Activated T-cell treated with anti-CD3 and anti-CD28 coated beads, Interleukin-2, amount 50 U/mL, for 4 hours (primary cell): ENCODE results near the gene SCUBE1. TPM values are rescaled to one million over a fixed set of nuclear protein-coding genes. Genes with fewer than 3 reads are reported as not detected.
A peak's percentile ranks its signal among the peaks of the same experiment; 100 is the strongest.

Source experiments
- ATAC-seq, 2 donors: fragments of 200-7000 bp; cut with Tn5 transposase; one replicate each; pipeline ENCODE4 v1.10.0; 2021
- DNase-seq: peaks from one replicate; pipeline ENCODE4 v3.0.0-alpha.2; 2020
- H3K27me3 Mint-ChIP-seq: one replicate; pipeline ENCODE4 v1.8.0; 2021; ENCODE audit warnings: low read depth, mixed read lengths
- H3K36me3 Mint-ChIP-seq: one replicate; pipeline ENCODE4 v1.8.0; 2022; ENCODE audit warnings: mixed read lengths; ENCODE audit not compliant: insufficient read depth
- H3K4me1 Mint-ChIP-seq: one replicate; pipeline ENCODE4 v1.8.0; 2021; ENCODE audit warnings: low read depth, mixed read lengths
- H3K4me3 Mint-ChIP-seq: one replicate; pipeline ENCODE4 v1.8.0; 2021; ENCODE audit warnings: mild to moderate bottlenecking, moderate library complexity, mixed read lengths
- H3K9me3 Mint-ChIP-seq: one replicate; pipeline ENCODE4 v1.8.0; 2021; ENCODE audit warnings: mixed read lengths
- total RNA-seq, 3 donors: library from RNA; stranded (reverse); gene quantifications; one replicate each; pipeline ENCODE4 v1.2.1, GENCODE V29; 2021

The SCUBE1 gene
- total RNA-seq, 3 donors from 2014 or later: 0.08 TPM; not detected in 2

DNA sequence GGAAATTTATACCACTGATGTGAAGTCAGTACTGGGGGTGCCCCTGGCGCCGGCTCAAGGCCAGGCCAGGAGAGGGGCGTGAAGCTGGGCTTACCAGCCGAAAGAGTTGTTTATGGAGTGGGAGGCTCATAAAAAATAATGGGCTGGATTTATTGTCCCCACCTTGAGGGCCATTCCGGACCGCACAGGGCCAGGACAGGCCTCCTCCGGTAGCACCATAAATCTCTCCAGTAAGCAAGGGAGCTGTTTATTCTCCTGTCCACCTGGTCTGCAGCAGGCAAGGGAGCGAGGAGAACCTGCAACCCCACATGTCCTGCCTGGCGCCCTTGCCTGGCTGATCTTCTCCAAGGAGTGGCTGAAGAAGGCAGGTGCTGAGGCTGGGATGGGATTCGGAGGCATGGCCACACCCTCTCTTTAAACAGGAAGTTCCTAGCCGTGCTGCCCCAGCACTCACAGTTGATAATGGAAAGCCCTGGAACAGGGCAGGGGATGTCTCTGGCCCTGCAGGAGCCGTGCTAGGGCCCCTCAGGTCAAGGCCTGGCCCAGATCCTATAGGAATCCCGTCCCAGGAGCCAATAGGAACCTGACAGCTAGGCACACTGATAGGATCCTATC is 65.1 kb downstream of the SCUBE1 start:
- no peak for ATAC-seq
- peaks cover 4% of the 10 kb centered on the region for H3K27me3 Mint-ChIP-seq
- no peak overlapping the region for H3K4me3 Mint-ChIP-seq
- H3K36me3 Mint-ChIP-seq: no peaks in the 10 kb centered on the region
- no peaks in the 10 kb centered on the region for H3K4me1 Mint-ChIP-seq
- no peaks in the 10 kb centered on the region for H3K9me3 Mint-ChIP-seq
- DNase-seq: no peak

DNA sequence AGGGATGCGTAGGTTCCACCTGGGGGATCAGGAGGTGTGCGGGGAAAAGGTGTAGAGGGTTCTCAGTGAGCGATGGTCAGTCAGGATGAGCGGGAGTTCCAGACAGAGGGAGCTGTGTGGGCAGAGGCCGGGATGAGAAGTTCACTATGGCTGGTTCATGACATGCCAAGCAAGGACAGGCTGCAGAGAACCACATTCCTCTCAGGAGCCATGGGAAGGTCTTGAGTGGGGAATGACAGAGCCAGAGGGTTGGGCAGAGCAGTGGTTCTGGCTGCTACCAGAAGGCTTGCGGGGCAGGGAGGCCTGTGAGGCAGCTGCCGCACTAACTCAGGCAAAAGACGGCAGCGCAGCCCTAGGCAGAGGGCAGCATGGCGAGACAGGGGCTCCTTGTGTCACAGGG is 66.1 kb downstream of the SCUBE1 start:
- H3K4me3 Mint-ChIP-seq: no peak overlapping the region
- no peak for ATAC-seq
- peaks cover 4% of the 10 kb centered on the region for H3K27me3 Mint-ChIP-seq
- no peaks in the 10 kb centered on the region for H3K4me1 Mint-ChIP-seq
- no peaks in the 10 kb centered on the region for H3K9me3 Mint-ChIP-seq
- no peak for DNase-seq
- H3K36me3 Mint-ChIP-seq: no peaks in the 10 kb centered on the region

DNA sequence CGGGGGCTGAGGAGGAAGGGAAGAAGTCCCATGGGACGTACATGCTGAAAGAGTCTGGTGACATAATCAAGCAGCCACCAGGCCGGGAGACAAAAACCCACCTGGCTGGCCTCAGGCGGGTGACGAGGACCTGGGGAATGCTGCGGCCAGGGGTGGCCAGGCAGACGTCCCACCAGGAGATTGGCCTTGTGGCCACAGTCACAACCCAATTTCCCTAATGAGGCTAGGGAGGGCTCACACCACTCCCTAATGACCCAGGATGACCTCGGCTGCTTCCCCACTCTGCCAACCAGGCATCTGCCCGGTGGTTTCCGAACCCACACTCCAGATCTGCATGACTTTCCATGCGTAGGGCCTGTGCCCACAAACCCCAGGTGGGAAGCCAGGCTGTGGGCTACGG is 66.9 kb downstream of the SCUBE1 start:
- no peak for DNase-seq
- peaks cover 4% of the 10 kb centered on the region for H3K27me3 Mint-ChIP-seq
- no peak for ATAC-seq

DNA sequence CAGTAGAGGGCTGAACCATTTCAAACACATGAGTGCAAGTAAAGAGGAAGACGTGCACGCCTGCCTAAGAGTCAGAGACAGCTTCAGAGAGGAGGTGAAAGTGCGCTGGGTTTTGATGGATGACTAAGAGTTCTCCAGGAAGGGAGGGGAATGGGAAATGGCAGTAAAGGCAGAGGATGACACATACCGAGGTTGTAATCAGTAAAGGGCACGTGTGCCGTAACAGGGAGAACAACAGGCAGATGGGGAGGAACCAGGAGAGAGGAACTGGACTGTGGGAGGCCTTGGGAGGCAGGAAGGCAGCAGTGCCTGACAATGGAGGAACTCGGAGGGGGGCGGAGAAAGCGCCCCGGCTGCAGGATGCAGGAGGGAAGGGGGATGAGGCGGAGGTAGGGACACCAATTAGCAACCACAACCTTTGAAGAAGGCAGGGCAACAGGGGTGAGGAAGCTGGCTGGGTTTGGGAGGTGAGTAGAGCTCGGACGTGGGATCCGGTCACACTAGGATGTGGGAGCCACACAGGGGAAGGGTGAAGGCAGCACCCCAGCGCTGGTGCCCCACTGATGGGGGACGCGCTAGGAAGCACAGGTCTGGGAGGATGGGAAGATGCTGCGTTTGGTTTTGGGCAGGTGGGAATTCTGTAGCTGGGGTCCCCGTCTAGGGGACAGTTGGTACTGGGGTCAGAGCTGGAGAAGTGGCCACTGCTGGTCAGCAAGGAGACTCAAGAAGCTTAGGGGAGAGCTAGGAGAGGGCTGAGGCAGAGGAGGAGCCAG is 67.4 kb downstream of the SCUBE1 start:
- Mint-ChIP-seq H3K36me3 (no peaks in the 10 kb centered on the region), H3K27me3 (peaks cover 4% of the 10 kb centered on the region), H3K4me1 (no peaks in the 10 kb centered on the region), H3K4me3 (no peak overlapping the region), H3K9me3 (no peaks in the 10 kb centered on the region)
- DNase-seq (no peak), ATAC-seq (no peak)

More for the DNA sequence above, 66.9 kb downstream of the SCUBE1 start:
- H3K9me3 Mint-ChIP-seq: no peaks in the 10 kb centered on the region
- no peaks in the 10 kb centered on the region for H3K36me3 Mint-ChIP-seq
- H3K4me3 Mint-ChIP-seq: no peak overlapping the region
- H3K4me1 Mint-ChIP-seq: no peaks in the 10 kb centered on the region

DNA sequence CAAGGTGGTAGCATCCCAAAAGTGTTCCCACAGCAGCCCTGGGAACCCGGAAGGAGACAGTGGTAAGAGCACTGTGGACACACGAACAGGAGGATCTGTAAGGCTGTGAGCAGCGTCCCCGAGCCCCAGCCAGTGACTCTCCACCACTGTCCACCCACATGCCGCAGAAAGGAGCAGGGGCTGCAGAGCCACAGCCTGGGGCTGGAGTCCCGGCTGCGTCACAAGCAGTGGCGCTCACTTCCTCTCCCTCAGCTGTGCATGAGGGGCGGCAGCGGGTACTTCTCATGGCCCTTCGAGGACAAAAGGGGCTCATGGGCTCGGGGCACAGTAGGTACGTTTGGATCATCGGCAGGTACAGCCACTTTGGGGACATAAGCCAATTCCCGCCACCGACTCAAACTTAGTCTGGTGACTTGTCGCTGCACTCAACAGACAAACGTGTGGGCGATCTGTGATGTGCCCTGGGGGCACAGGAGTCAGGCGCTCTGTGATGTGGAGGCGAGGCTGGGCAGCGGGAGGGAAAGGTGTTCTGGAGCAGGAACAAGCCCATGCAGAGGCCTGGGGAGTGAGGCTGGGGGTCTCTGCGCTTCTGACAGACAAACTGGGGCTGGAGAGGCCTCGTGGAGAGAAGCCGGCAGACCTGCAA is 68.5 kb downstream of the SCUBE1 start:
- Mint-ChIP-seq H3K4me1 (no peaks in the 10 kb centered on the region), H3K27me3 (peaks cover 4% of the 10 kb centered on the region), H3K4me3 (no peak overlapping the region), H3K36me3 (no peaks in the 10 kb centered on the region), H3K9me3 (no peaks in the 10 kb centered on the region)
- no peak for ATAC-seq
- DNase-seq: no peak

DNA sequence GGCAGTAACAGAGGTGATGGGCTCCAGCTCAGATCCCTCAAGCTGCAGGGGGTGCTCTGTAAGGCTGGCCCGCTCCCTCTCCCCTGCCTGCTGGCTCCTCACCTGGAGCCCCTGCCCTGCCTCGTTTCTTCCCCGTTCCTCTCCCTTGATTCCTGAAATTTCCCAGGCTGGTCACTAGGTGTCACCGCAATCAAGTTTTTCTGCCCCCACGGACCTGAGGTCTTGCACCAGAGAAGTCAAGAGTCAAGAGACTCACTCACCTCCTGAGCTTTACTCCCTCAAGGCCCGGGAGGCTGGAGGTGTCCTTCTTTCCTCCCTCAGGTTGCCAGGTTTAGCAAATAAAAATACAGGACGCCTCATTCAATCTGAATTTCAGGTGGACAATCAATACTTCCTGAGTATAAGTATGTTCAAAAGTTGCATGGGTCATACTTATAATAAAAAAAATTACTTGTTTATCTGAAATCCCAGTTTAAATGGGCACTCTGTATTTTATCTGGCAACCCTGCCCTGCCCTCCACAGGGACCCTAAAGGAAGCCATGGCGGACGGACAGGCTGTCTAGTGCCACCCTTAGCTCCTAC is 69.2 kb downstream of the SCUBE1 start:
- ATAC-seq (peak in 1 of 2 donors; percentile 52), DNase-seq (peak; percentile 17)
- Mint-ChIP-seq H3K4me3 (no peak overlapping the region), H3K27me3 (peaks cover 4% of the 10 kb centered on the region), H3K36me3 (no peaks in the 10 kb centered on the region), H3K9me3 (no peaks in the 10 kb centered on the region), H3K4me1 (no peaks in the 10 kb centered on the region)

DNA sequence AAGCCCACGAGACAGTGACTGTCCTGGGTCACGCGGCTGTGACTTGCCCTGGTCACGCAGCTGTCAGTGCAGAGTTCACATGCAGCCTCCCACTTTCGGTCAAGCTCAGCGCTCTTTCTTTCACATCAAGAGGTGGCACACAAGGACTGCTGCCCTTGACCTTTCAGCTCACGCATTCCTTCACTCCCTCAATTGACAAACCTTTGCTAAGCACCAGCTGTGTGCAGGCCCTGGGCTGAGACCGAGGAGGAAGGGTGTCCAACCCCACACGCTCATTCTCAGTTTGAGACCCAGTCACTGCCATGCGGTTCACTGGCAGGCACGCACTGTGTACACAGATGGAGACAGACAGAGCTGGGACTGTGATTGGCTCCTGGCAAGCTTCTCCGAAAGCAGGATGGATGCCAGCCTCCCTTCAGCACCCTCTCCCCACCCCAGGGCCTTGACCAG is 70.3 kb downstream of the SCUBE1 start:
- H3K9me3 Mint-ChIP-seq: no peaks in the 10 kb centered on the region
- no peaks in the 10 kb centered on the region for H3K36me3 Mint-ChIP-seq
- ATAC-seq (no peak), DNase-seq (no peak)
- H3K4me3 Mint-ChIP-seq: no peak overlapping the region
- no peaks in the 10 kb centered on the region for H3K4me1 Mint-ChIP-seq
- peaks cover 4% of the 10 kb centered on the region for H3K27me3 Mint-ChIP-seq

DNA sequence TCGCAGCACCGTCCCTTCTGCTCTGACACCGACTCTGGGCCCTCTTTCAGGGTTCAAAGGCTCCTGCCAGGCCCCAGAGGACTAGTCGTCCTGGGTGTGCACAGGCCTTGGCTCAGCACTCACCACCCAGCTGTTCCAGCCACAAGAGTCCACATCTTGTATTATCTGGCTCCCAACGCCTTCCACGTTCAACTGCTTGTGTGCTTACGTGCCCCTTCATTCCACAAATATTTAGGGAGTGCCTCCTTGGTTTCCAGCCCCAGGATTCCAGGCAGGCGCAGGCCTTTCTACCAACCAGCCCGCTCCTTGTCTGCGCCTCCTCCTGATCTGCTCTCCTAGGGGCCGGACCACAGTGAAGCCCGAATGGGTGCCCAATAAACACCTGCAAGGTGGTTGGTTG is 70.9 kb downstream of the SCUBE1 start:
- peaks cover 4% of the 10 kb centered on the region for H3K27me3 Mint-ChIP-seq

DNA sequence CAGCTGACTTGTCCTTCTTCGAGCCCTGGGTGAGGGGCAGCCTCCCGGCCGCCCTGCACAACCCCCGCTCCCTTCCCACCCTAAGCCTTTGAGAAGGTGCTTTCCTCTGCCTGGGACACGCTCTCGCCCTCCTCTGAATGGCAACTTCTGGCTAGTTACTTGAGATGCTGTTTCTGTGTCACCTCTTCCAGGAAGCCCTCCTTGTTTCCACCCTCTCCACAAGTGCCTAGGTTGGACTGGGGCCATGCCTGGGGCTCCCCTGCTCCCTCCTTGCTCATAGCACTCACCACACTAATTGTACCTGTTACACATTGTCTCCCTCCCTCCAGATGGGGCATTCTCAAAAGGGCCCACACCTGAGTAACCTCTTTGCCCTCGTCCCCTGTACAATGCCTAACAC is 72.2 kb downstream of the SCUBE1 start:
- no peaks in the 10 kb centered on the region for H3K36me3 Mint-ChIP-seq
- H3K4me1 Mint-ChIP-seq: no peaks in the 10 kb centered on the region
- H3K27me3 Mint-ChIP-seq: peaks cover 2% of the 10 kb centered on the region
- no peaks in the 10 kb centered on the region for H3K9me3 Mint-ChIP-seq
- no peak overlapping the region for H3K4me3 Mint-ChIP-seq
- ATAC-seq (no peak), DNase-seq (no peak)

More for the DNA sequence above, 70.9 kb downstream of the SCUBE1 start:
- Mint-ChIP-seq H3K9me3 (no peaks in the 10 kb centered on the region), H3K4me3 (no peak overlapping the region), H3K4me1 (no peaks in the 10 kb centered on the region), H3K36me3 (no peaks in the 10 kb centered on the region)
- DNase-seq (no peak), ATAC-seq (no peak)

DNA sequence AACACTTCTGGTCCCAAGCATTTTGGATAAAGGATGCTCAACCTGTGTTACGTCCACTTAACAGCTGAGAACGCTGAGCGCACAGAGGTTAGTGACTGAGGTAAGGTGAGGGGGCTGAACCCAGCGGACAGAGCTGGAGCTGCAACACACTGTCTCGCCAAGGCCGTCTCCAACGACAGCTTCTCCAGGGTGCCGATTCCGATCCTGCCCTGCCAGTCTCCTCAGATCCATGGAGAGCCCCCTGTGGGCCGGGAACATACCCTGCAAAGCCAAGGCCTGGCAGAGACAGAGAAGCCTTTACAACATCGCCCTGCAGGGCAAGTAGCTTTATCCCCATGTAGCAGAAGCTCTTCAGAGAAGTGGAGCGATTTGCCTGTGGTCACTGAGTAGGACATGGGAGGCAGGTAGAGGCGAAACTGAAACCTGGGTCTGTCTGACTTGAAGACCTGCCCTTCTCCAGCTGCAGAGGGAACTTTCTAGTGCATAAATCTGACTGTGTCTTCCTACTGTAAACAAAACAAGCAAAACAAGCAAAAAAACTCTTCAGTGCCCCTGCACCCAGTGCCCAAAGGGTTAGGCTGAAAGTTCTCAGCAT is 72.8 kb downstream of the SCUBE1 start:
- ATAC-seq (no peak), DNase-seq (no peak)
- Mint-ChIP-seq H3K27me3 (no peaks in the 10 kb centered on the region), H3K36me3 (no peaks in the 10 kb centered on the region), H3K4me3 (no peak overlapping the region), H3K9me3 (no peaks in the 10 kb centered on the region), H3K4me1 (peaks cover 1% of the 10 kb centered on the region)

DNA sequence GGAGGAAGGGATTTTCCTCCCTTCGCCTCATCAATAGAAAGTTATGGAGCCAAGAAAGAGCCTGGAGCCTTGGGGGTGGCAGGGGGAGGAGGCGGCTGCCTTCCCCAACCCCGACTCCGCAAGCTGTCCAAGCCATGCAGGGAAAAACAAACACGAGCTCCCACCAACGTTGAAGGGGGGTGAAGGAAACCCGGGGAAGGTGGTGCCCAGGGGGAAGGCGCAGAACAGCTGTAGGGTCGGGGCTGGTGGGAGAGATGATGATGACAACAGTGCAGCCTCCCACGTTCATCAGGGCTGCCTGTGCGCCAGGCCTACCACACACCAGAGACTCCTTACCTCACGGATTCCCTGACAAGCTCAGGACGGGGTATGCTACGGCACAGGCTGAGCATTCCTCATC is 73.5 kb downstream of the SCUBE1 start:
- no peaks in the 10 kb centered on the region for H3K9me3 Mint-ChIP-seq
- ATAC-seq (no peak), DNase-seq (no peak)
- H3K36me3 Mint-ChIP-seq: no peaks in the 10 kb centered on the region
- no peaks in the 10 kb centered on the region for H3K27me3 Mint-ChIP-seq
- no peak overlapping the region for H3K4me3 Mint-ChIP-seq
- H3K4me1 Mint-ChIP-seq: peaks cover 8% of the 10 kb centered on the region

DNA sequence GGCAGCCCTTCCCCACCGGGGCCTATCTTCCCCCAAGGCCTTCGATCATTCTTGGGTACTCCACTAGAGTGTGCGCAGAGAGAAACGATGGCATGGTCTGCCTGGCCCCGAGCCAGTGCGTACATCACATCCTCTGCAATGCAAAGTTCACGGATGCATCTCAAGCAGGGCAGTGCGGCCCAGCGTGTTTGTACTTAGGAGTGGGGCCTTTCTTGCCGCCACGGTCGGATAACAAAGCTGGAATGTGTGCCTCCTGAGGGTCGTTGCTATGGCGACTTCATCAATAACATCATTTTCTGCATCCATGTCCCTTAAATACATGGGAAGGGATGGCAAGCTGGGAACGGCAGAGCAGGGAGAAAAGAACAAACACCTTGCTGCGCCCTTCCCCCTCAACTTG is 73.9 kb downstream of the SCUBE1 start:
- Mint-ChIP-seq H3K4me1 (peaks cover 12% of the 10 kb centered on the region), H3K27me3 (no peaks in the 10 kb centered on the region), H3K36me3 (no peaks in the 10 kb centered on the region), H3K4me3 (no peak overlapping the region), H3K9me3 (no peaks in the 10 kb centered on the region)
- DNase-seq: no peak
- no peak for ATAC-seq

DNA sequence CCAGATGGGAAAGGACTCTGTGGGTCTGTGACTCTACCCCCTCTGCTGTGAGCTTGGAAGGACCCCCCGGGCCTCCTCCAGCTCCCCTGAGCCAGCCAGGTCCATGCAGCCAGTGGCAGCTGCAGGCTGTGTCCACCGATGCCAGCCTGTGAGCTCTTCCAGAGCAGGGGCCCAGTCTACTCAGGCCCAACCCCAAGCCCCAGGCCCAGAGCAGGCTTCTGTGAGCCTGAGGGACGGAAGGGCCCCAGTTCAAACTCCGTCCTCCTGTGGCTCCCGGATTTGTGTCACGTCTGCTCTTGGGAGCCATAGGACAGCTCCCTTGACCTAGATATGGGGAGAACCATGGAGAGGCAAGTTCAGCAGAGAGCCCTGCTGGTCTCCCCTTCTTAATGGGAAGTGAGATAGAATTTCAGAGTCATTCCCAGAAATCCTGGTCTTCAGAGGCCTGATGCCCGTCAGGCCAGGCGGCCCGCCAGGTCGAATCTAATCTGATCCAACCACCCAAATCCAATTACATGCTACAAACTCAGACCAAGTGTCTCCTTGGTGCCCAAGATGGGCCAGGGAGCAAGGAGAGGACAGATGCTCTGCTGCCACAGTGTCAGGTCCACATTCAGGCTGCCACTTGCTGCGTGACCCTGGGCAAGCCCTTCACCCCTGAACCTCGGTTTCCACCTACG is 75.1 kb downstream of the SCUBE1 start:
- no peaks in the 10 kb centered on the region for H3K27me3 Mint-ChIP-seq
- no peaks in the 10 kb centered on the region for H3K36me3 Mint-ChIP-seq
- peaks cover 23% of the 10 kb centered on the region for H3K4me1 Mint-ChIP-seq
- DNase-seq: no peak
- no peaks in the 10 kb centered on the region for H3K9me3 Mint-ChIP-seq
- no peak for ATAC-seq
- H3K4me3 Mint-ChIP-seq: no peak overlapping the region
